ENCODE measurements around the gene CABLES2.

CABLES2 gene

GRCh38 chr20:62404112-62404665 is 2.9 kb downstream of the CABLES2 start:
- no peak for DNase-seq (ENCODE audit: low read depth)

GRCh38 chr20:62403331-62403730 is 3.8 kb downstream of the CABLES2 start:
- DNase-seq (ENCODE audit: low read depth), result no peak

- DNase-seq (ENCODE audit: low read depth), result no peak
These were observed 4.5 kb downstream of the CABLES2 start for GRCh38 chr20:62402456-62403150.

- no peak for DNase-seq (ENCODE audit: low read depth)
These were observed 5.7 kb downstream of the CABLES2 start for GRCh38 chr20:62401331-62401779.

- DNase-seq (ENCODE audit: low read depth), result no peak
These were observed 6.5 kb downstream of the CABLES2 start for GRCh38 chr20:62400541-62400940.

- no peak for DNase-seq (ENCODE audit: low read depth)
These were observed 7.1 kb downstream of the CABLES2 start for GRCh38 chr20:62400021-62400420.

GRCh38 chr20:62398120-62398821 is 8.8 kb downstream of the CABLES2 start:
- no peak for DNase-seq (ENCODE audit: low read depth)

GRCh38 chr20:62396367-62397239 is 10.5 kb downstream of the CABLES2 start:
- no peak for DNase-seq (ENCODE audit: low read depth)

- no peak for DNase-seq (ENCODE audit: low read depth)
These were observed 11.5 kb downstream of the CABLES2 start for GRCh38 chr20:62395311-62396242.

- no peak for DNase-seq (ENCODE audit: low read depth)
These were observed 12.5 kb downstream of the CABLES2 start for GRCh38 chr20:62394248-62395245.

- no peak for DNase-seq (ENCODE audit: low read depth)
These were observed 13.3 kb downstream of the CABLES2 start for GRCh38 chr20:62393830-62394229.

- DNase-seq (ENCODE audit: low read depth), result no peak
These were observed 13.8 kb downstream of the CABLES2 start for GRCh38 chr20:62393335-62393665.

GRCh38 chr20:62392621-62393334 is 14.3 kb downstream of the CABLES2 start:
- no peak for DNase-seq (ENCODE audit: low read depth)

- DNase-seq (ENCODE audit: low read depth), result no peak
These were observed 15.0 kb downstream of the CABLES2 start for GRCh38 chr20:62392077-62392418.

GRCh38 chr20:62391165-62392076 is 15.7 kb downstream of the CABLES2 start:
- DNase-seq (ENCODE audit: low read depth), result no peak

- no peak for DNase-seq (ENCODE audit: low read depth)
These were observed 16.5 kb downstream of the CABLES2 start for GRCh38 chr20:62390317-62391164.

- DNase-seq (ENCODE audit: low read depth), result no peak
These were observed 17.4 kb downstream of the CABLES2 start for GRCh38 chr20:62389601-62390087.

All from amniotic epithelial cell (primary cell).